ENCODE data around the gene DIAPH2.

DNA sequence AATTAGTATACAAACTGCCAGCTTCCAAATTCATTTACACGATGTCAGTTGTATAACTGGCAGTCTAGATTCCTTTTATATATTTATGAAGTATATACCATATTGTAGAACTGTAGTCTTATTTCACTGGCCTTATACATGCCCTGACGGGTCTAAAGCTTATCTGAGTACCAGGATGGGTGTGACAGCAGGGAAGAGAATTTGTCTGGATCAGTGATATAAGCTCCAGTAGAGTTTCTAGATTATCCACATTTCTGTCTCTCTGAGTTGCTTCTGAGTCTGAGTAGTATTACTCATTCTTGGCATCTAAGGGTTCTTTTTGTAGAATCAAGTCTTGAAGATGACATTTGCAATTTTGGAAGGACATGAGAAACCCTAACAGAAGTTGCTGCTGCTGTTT is 300.4 kb downstream of the DIAPH2 start:
- TF ChIP-seq CTCF (conservative IDR thresholded peaks at IDR 0.05; ENCODE audit: low read depth in 2 of 2) (no peak), REST (IDR thresholded peaks at IDR 0.05; ENCODE audit: unreplicated experiment) (no peak), POLR2AphosphoS5 (IDR thresholded peaks at IDR 0.05; ENCODE audit: low read depth) (no peak), EZH2 (IDR thresholded peaks at IDR 0.05; ENCODE audit: low read depth, unreplicated experiment) (no peak), ETS1 (IDR thresholded peaks at IDR 0.05) (no peak)

All from GM23338 (cell line).